ENCODE measurements around the gene PRKN.

PRKN gene

GRCh38 chr6:162217058-162217457 lies 510.5 kb downstream of the PRKN start:
- Histone ChIP-seq H3K4me3 (no peak overlapping the region), H3K27me3 (no peaks in the 10 kb centered on the region), H3K4me1 (no peaks in the 10 kb centered on the region), H3K27ac (no peak overlapping the region), H3K9me3 (no peaks in the 10 kb centered on the region), H3K36me3 (no peaks in the 10 kb centered on the region)
- intact Hi-C loops (cut with DNase I; ENCODE audit: low total_unique reads) = no loop called here
- TF ChIP-seq CTCF (IDR thresholded peaks at IDR 0.05) = no peak
- no peak for DNase-seq

- no peak overlapping the region for H3K4me3 ChIP-seq
- no peak for DNase-seq
Measured at GRCh38 chr6:162211777-162212176, 515.8 kb downstream of the PRKN start.

GRCh38 chr6:162211022-162211421 lies 516.5 kb downstream of the PRKN start:
- Histone ChIP-seq H3K27ac (no peak overlapping the region), H3K27me3 (no peaks in the 10 kb centered on the region), H3K4me3 (no peak overlapping the region), H3K4me1 (no peaks in the 10 kb centered on the region), H3K9me3 (no peaks in the 10 kb centered on the region), H3K36me3 (no peaks in the 10 kb centered on the region)
- no peak for TF ChIP-seq CTCF (IDR thresholded peaks at IDR 0.05)
- intact Hi-C loops (cut with DNase I; ENCODE audit: low total_unique reads) = no loop called here
- no peak for DNase-seq

More at GRCh38 chr6:162211777-162212176, 515.8 kb downstream of the PRKN start:
- intact Hi-C loops (cut with DNase I; ENCODE audit: low total_unique reads) = no loop called here
- no peaks in the 10 kb centered on the region for H3K4me1 ChIP-seq
- H3K9me3 ChIP-seq = no peaks in the 10 kb centered on the region
- H3K36me3 ChIP-seq = no peaks in the 10 kb centered on the region
- H3K27me3 ChIP-seq = no peaks in the 10 kb centered on the region
- no peak for TF ChIP-seq CTCF (IDR thresholded peaks at IDR 0.05)
- no peak overlapping the region for H3K27ac ChIP-seq

- intact Hi-C loops (cut with DNase I; ENCODE audit: low total_unique reads) = no loop called here
- peaks cover 0 to 11% (median 4%) of the 10 kb centered on the region in 4 donors for H3K4me1 ChIP-seq
- H3K27ac ChIP-seq = no peak overlapping the region
- no peak for TF ChIP-seq CTCF (IDR thresholded peaks at IDR 0.05)
- no peak for DNase-seq
- no peaks in the 10 kb centered on the region for H3K36me3 ChIP-seq
- no peaks in the 10 kb centered on the region for H3K27me3 ChIP-seq
- no peaks in the 10 kb centered on the region for H3K9me3 ChIP-seq
- H3K4me3 ChIP-seq = no peak overlapping the region
Measured at GRCh38 chr6:162203287-162203686, 524.3 kb downstream of the PRKN start.

- Histone ChIP-seq H3K4me1 (peaks cover 0 to 11% (median 4%) of the 10 kb centered on the region in 4 donors), H3K27ac (no peak overlapping the region), H3K9me3 (no peaks in the 10 kb centered on the region), H3K4me3 (no peak overlapping the region), H3K36me3 (no peaks in the 10 kb centered on the region), H3K27me3 (no peaks in the 10 kb centered on the region)
- no peak for TF ChIP-seq CTCF (IDR thresholded peaks at IDR 0.05)
- DNase-seq = no peak
- intact Hi-C loops (cut with DNase I; ENCODE audit: low total_unique reads) = no loop called here
Measured at GRCh38 chr6:162200945-162201690, 526.4 kb downstream of the PRKN start.

All from tibial artery (tissue), 4 donors.